GM23338 (cell line): Measurements from ENCODE around the gene SNHG17. TPM values are rescaled to one million over a fixed set of nuclear protein-coding genes. Genes with fewer than 3 reads are reported as not detected.

Source experiments
- ATAC-seq: fragments of 200-7000 bp; cut with Tn5 transposase; 3 replicates; pipeline ENCODE4 v1.9.1; 2020
- DNase-seq: peaks from one replicate; pipeline ENCODE4 v3.0.0-alpha.2; 2015; ENCODE audit warnings: low spot score
- H2AFZ ChIP-seq: fragments of 200-600 bp; sonication (generic); 2 replicates; pipeline ENCODE4 v1.8.0; 2016; ENCODE audit warnings: antibody characterized with exemption, mild to moderate bottlenecking, moderate library complexity
- H3F3A ChIP-seq: fragments of 200-600 bp; sonication (generic); replicated peaks from 2 replicates; pipeline ENCODE4 v1.8.0; 2017; ENCODE audit warnings: antibody characterized with exemption, mixed run types, low read depth
- H3K27ac ChIP-seq: fragments of 200-600 bp; sonication (generic); 2 replicates; pipeline ENCODE4 v1.6.1; 2016; ENCODE audit warnings: low read depth
- H3K27me3 ChIP-seq: fragments of 200-600 bp; sonication (generic); 2 replicates; pipeline ENCODE4 v1.8.0; 2016; ENCODE audit warnings: mild to moderate bottlenecking, mixed run types, moderate library complexity; ENCODE audit not compliant: insufficient read depth
- H3K36me3 ChIP-seq: fragments of 200-600 bp; sonication (generic); 2 replicates; pipeline ENCODE4 v1.8.0; 2016; ENCODE audit warnings: mild to moderate bottlenecking; ENCODE audit not compliant: insufficient read depth
- H3K4me1 ChIP-seq: fragments of 200-600 bp; sonication (generic); 2 replicates; pipeline ENCODE4 v1.8.0; 2016; ENCODE audit warnings: mild to moderate bottlenecking, moderate library complexity; ENCODE audit not compliant: insufficient read depth
- H3K4me2 ChIP-seq: fragments of 200-600 bp; sonication (generic); 2 replicates; pipeline ENCODE4 v1.7.1; 2017; ENCODE audit warnings: mixed run types
- H3K4me3 ChIP-seq: fragments of 200-600 bp; sonication (generic); 2 replicates; pipeline ENCODE4 v1.6.1; 2016; ENCODE audit warnings: mixed run types
- H3K79me2 ChIP-seq: fragments of 200-600 bp; sonication (generic); replicated peaks from 2 replicates; pipeline ENCODE4 v1.8.0; 2017; ENCODE audit warnings: mild to moderate bottlenecking; ENCODE audit not compliant: insufficient read depth
- H3K9me2 ChIP-seq: fragments of 200-600 bp; sonication (generic); 2 replicates; pipeline ENCODE4 v1.8.0; 2017; ENCODE audit not compliant: insufficient read depth
- H4K20me1 ChIP-seq: fragments of 200-600 bp; sonication (generic); replicated peaks from 2 replicates; pipeline ENCODE4 v1.8.0; 2017; ENCODE audit warnings: mild to moderate bottlenecking; ENCODE audit not compliant: insufficient read depth
- H3K27ac Mint-ChIP-seq: 2 replicates; pipeline ENCODE4 v1.8.0; 2020; ENCODE audit warnings: inconsistent platforms, mild to moderate bottlenecking, moderate library complexity, mixed read lengths
- H3K27me3 Mint-ChIP-seq: 3 replicates; pipeline ENCODE4 v1.8.0; 2022; ENCODE audit warnings: low read depth, mild to moderate bottlenecking, moderate library complexity, mixed read lengths, inconsistent platforms; ENCODE audit not compliant: insufficient read depth, poor library complexity
- H3K36me3 Mint-ChIP-seq: 3 replicates; pipeline ENCODE4 v1.8.0; 2021; ENCODE audit warnings: low read depth, mild to moderate bottlenecking, inconsistent platforms, moderate library complexity, mixed read lengths
- H3K4me1 Mint-ChIP-seq: 3 replicates; pipeline ENCODE4 v1.8.0; 2020; ENCODE audit warnings: mild to moderate bottlenecking, inconsistent platforms, mixed read lengths
- H3K4me3 Mint-ChIP-seq: 3 replicates; pipeline ENCODE4 v1.8.0; 2021; ENCODE audit warnings: moderate library complexity, mild to moderate bottlenecking, inconsistent platforms, mixed read lengths
- H3K9me3 Mint-ChIP-seq: 3 replicates; pipeline ENCODE4 v1.8.0; 2020; ENCODE audit warnings: moderate library complexity, mild to moderate bottlenecking, inconsistent platforms, mixed read lengths
- CREB1 ChIP-seq: fragments of 250-450 bp; sonication (Bioruptor Pico); IDR thresholded peaks from 2 replicates; pipeline ENCODE4 v1.5.0; 2020; ENCODE audit warnings: low read depth, mild to moderate bottlenecking, moderate library complexity
- CTCF ChIP-seq, 2 experiments: fragments of 200-600 bp in 1 of 2; sonication (generic) in 1 of 2; conservative IDR thresholded peaks; 2 replicates each; pipeline versions ENCODE4 v1.5.1 to v1.6.1; 2016 to 2017; ENCODE audit warnings: antibody characterized with exemption in 2 of 2, low read depth in 2 of 2, mild to moderate bottlenecking in 2 of 2, moderate library complexity in 1 of 2
- ETS1 ChIP-seq: IDR thresholded peaks from 2 replicates; pipeline ENCODE4 v1.6.1; 2016; ENCODE audit warnings: antibody characterized with exemption
- EZH2phosphoT487 ChIP-seq: fragments of 200-600 bp; sonication (generic); IDR thresholded peaks from one replicate; pipeline ENCODE4 v1.8.1; 2018; ENCODE audit warnings: antibody characterized with exemption; ENCODE audit not compliant: unreplicated experiment
- POLR2AphosphoS5 ChIP-seq: IDR thresholded peaks from 2 replicates; pipeline ENCODE4 v1.6.1; 2016; ENCODE audit warnings: antibody characterized with exemption, low read depth
- REST ChIP-seq: IDR thresholded peaks from one replicate; pipeline ENCODE4 v1.6.1; 2018; ENCODE audit warnings: antibody characterized with exemption; ENCODE audit not compliant: unreplicated experiment
- STAT1 ChIP-seq: IDR thresholded peaks from one replicate; pipeline ENCODE4 v1.6.1; 2016; ENCODE audit warnings: antibody characterized with exemption; ENCODE audit not compliant: unreplicated experiment
- polyA plus RNA-seq: library from polyadenylated mRNA; unstranded; fragments of >200 nt; fragmentation: Nextera tagmentation; extraction: Ambion mirVana; gene quantifications from 2 replicates; pipeline ENCODE4 v1.2.1, GENCODE V29; 2016
- total RNA-seq: library from RNA; depleted of rRNA; stranded (reverse); fragments of >200 nt; shearing (Covaris generic); gene quantifications from 2 replicates; pipeline ENCODE4 v1.2.3, GENCODE V29; 2014

The SNHG17 gene
- total and polyA plus RNA-seq, 2 experiments from 2014 or later = 25.4 to 76.1 TPM

DNA sequence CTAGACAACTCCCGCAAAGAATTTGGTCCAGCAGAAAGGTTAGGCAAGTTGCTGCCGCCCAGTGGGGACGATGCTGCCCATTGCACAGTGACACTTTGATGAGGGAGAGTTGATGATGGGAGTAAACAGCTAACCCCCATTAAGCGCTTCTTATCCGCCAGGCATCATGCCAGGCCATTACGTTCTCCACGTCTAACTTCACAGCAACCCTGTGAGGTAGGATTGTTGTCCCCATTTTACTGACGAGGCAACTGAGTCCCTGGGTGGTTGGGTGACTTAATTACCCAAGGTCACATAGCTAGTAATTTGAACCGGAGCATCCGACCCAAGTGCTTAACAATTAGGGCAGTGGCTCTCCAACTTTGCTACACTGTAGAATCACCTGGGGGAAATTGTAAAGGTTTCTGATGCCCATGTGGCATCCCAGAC is 38.3 kb upstream of the SNHG17 start:
- Histone ChIP-seq H3K36me3 (no peaks in the 10 kb centered on the region), H3K4me1 (peaks cover 9% of the 10 kb centered on the region), H2AFZ (0 out of 2 replicates have a peak overlapping the region, but pooled peaks have one; percentile 8), H3K4me3 (peak overlapping the region; percentile 95), H3K9me2 (no peaks in the 10 kb centered on the region), H3F3A (no peaks in the 10 kb centered on the region), H3K27ac (peak overlapping the region; percentile 86), H4K20me1 (peaks cover 15% of the 10 kb centered on the region), H3K27me3 (no peaks in the 10 kb centered on the region), H3K4me2 (peak overlapping the region; percentile 91), H3K79me2 (peaks cover 53% of the 10 kb centered on the region)
- Mint-ChIP-seq H3K36me3 (no peaks in the 10 kb centered on the region), H3K4me3 (peak overlapping the region; percentile 86), H3K27me3 (peaks cover 4% of the 10 kb centered on the region), H3K27ac (peak overlapping the region; percentile 76), H3K9me3 (no peaks in the 10 kb centered on the region; the same call in 2 of the 3 replicates), H3K4me1 (peaks cover 14% of the 10 kb centered on the region)
- no peak for ATAC-seq
- TF ChIP-seq REST (no peak), CREB1 (CRISPR knock-in tag) (no peak), STAT1 (no peak)
- DNase-seq = no peak

DNA sequence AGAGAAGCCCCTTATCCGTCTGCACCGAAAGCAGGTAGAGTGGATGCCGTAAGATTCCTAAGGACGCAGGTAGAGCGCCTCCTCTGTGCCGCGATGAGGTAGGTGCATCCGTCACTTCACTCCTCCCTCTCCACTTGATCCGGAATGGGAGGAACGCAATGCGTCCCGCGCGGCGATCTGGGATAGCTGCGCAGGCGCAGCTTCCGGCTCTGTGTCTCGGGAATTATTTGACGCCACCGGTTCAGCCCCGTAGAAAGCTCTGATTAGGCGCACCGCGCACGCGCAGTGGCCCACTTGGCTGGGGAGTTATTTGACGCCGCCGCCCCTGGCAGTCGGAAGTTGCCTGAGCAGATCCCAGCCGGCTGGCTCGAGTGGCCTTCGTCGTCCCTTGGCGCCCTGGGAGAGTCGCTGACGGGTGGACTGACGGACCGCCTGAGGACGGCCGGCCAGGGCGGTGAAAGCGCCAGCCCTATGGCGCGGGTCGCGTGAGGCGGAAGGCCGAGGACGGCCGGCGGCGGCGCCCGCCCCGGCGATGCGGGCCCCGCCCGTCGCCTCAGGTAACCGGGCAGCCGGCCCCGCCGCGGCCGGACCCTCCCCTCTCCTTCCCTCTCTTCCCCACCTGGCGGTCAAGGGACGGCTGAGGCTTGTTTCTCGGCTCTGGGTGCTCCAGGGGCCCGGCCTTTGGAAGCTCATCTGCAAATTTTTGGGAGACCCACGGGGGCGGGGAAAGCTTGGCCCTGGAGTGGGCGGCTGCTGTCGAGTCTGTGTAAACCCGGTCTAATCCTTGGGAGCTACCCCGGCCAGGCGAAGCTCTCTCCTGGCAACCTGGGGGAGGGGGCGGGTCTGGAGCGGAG is 37.6 kb upstream of the SNHG17 start, which contains the start of gene RALGAPB:
TSS of gene RALGAPB (plus strand) at position 331 of the 854 bp plus-strand sequence. CDS start 15,590 bp downstream, outside the sequence.
- Mint-ChIP-seq H3K27me3 (peaks cover 4% of the 10 kb centered on the region), H3K4me1 (peaks cover 14% of the 10 kb centered on the region), H3K36me3 (no peaks in the 10 kb centered on the region), H3K4me3 (peak within 1 kb of the TSS; percentile 86), H3K9me3 (no peaks in the 10 kb centered on the region; the same call in 2 of the 3 replicates), H3K27ac (peak within 1 kb of the TSS; percentile 98)
- no peaks in the 10 kb centered on the region for H3K36me3 ChIP-seq
- 0 out of 2 replicates have a peak within 1 kb of the TSS, but pooled peaks have one; percentile 8 for H2AFZ ChIP-seq
- H3F3A ChIP-seq = no peaks in the 10 kb centered on the region
- H3K79me2 ChIP-seq = peaks cover 47% of the 10 kb centered on the region
- H4K20me1 ChIP-seq = peaks cover 15% of the 10 kb centered on the region
- peak within 1 kb of the TSS; percentile 95 for H3K4me3 ChIP-seq
- no peaks in the 10 kb centered on the region for H3K9me2 ChIP-seq
- ATAC-seq = peak; percentile 96
- peaks cover 9% of the 10 kb centered on the region for H3K4me1 ChIP-seq
- peak; percentile 100 for DNase-seq
- H3K4me2 ChIP-seq = peak within 1 kb of the TSS; percentile 91
- no peaks in the 10 kb centered on the region for H3K27me3 ChIP-seq
- H3K27ac ChIP-seq = peak within 1 kb of the TSS; percentile 86
- no peak for TF ChIP-seq EZH2phosphoT487
- peak; percentile 37 to 65 for TF ChIP-seq CTCF (conservative IDR thresholded peaks at IDR 0.05; ENCODE audit: low read depth in 2 of 2)
- TF ChIP-seq ETS1 = peak; percentile 75
- TF ChIP-seq CREB1 (CRISPR knock-in tag) = peak; percentile 86
- TF ChIP-seq POLR2AphosphoS5 = peak; percentile 89
